NCI-H187 treated with DMSO at 0.1 percent for 48 hours (cell line): ENCODE results near the gene SLC2A4RG.

Source experiments
- DNase-seq: peaks from one replicate; lab custom pipeline; 2025; lab: John Stamatoyannopoulos, UW

The SLC2A4RG gene, protein sequence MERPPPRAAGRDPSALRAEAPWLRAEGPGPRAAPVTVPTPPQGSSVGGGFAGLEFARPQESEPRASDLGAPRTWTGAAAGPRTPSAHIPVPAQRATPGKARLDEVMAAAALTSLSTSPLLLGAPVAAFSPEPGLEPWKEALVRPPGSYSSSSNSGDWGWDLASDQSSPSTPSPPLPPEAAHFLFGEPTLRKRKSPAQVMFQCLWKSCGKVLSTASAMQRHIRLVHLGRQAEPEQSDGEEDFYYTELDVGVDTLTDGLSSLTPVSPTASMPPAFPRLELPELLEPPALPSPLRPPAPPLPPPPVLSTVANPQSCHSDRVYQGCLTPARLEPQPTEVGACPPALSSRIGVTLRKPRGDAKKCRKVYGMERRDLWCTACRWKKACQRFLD

DNA sequence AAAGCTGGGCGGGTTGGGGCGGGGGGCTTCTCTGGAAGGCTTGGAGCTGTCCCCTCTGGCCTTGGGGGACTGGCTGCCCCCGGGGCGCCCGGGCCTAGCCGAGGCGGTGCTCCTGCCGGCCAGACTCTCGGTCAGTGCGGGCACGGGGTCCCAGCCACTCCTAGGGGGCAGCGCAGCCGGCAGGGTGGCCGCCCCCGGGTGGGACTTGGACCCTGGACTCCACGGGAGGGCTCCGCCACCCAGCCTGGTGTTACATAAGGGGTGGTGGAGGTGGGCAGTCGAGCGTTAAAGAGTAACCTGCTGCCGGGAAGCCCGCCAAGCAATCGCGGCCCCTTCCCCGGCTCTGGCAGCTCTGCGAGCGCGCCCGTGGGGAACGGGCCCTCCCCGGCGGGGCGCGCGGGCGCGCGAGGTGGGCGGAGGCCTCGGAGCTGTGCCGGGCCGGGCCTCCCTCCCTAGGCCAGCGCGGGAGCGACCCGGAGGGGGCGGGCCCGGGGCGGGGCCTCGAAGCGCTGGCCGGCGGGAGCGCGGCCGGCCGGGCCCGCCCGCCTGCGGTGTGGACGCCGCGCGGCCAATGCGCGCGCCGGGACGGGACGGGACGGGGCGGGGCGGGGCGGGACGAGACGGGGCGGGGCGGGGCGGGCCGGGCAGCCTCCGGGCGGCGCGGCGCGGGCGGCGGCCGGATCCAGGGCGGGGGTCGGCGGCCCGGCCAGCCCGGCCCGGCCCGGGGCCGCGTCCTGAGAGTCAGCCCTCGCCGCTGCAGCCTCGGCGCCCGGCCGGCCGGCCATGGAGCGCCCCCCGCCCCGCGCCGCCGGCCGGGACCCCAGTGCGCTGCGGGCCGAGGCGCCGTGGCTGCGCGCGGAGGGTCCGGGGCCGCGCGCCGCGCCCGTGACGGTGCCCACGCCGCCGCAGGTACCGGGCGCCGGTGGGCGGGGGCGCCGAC lies at the start of gene SLC2A4RG:
TSS of gene SLC2A4RG (plus strand) at position 647 of the 940 bp plus-strand sequence. CDS start at position 784, 137 bp downstream.
- no peak for DNase-seq

GRCh38 chr20:63690003-63690897 lies 49.3 kb upstream of the SLC2A4RG start:
- no peak for DNase-seq

GRCh38 chr20:63690898-63691710 lies 48.5 kb upstream of the SLC2A4RG start:
- DNase-seq, result no peak

GRCh38 chr20:63691711-63692435 lies 47.7 kb upstream of the SLC2A4RG start:
- DNase-seq, result no peak

DNA sequence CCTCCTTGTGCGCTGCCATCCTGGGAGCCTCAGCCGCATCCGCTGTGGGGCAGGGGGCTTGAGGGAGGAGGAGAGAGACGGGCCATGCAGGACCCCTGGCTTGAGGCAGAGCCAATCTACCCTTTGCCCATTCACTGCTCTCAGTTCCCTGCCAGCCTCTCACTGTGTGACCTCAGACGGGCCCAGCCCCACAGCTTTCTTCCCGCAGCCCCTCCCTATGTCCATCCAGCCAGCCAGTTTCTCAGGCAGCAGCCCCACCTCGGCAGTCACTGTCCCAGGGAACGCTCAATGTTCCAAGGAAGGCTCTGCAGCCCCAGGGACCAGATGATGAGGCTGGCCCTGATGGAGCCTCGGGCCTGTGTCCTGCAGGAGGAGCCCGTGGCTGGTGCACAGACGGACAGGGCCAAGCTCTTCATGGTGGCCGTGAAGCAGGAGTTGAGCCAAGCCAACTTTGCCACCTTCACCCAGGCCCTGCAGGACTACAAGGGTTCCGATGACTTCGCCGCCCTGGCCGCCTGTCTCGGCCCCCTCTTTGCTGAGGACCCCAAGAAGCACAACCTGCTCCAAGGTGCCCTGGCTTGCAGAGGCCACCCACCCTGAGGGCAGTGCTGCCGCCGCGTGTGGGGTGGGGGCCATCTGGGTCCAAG lies 47.0 kb upstream of the SLC2A4RG start:
- DNase-seq, result no peak

GRCh38 chr20:63693083-63693732 lies 46.4 kb upstream of the SLC2A4RG start:
- no peak for DNase-seq

DNA sequence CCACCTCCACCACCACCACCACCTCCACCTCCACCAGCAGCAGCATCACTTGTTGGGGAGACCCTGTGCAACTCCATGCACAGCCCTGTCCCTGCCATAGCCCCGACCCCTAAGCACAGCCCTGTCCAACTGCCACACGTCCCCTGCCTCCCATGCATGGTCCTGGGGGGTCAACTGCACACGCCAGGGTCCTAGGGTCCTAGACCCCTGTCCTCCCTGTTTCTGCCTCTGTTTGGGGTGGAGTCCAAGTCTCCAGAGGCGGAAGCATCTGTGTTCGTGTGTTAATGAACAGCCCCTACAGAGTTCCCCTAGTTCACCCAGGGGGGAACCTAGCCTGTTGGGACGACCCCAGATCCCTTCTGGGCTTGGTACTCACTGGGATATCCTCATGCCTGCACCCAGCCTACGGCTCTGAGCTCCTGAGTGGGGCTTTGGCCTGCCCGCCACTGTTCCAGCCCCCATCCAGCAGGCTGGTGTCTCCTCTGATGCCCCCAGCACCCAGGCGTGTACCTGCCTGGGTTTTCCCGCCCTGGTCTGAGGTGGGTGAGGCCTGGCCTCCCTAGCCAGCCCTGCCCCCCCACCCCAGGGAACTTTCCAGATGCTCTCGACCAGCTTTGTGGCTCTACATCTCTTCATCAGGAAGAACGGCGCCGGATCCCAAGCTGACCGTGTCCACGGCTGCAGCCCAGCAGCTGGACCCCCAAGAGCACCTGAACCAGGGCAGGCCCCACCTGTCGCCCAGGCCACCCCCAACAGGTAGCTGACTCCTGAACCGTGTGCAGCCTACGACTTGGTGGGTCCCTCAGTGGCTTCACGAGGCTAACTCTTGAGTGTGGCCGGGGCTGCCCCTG lies 45.6 kb upstream of the SLC2A4RG start:
- no peak for DNase-seq

GRCh38 chr20:63694584-63695423 lies 44.8 kb upstream of the SLC2A4RG start:
- no peak for DNase-seq

DNA sequence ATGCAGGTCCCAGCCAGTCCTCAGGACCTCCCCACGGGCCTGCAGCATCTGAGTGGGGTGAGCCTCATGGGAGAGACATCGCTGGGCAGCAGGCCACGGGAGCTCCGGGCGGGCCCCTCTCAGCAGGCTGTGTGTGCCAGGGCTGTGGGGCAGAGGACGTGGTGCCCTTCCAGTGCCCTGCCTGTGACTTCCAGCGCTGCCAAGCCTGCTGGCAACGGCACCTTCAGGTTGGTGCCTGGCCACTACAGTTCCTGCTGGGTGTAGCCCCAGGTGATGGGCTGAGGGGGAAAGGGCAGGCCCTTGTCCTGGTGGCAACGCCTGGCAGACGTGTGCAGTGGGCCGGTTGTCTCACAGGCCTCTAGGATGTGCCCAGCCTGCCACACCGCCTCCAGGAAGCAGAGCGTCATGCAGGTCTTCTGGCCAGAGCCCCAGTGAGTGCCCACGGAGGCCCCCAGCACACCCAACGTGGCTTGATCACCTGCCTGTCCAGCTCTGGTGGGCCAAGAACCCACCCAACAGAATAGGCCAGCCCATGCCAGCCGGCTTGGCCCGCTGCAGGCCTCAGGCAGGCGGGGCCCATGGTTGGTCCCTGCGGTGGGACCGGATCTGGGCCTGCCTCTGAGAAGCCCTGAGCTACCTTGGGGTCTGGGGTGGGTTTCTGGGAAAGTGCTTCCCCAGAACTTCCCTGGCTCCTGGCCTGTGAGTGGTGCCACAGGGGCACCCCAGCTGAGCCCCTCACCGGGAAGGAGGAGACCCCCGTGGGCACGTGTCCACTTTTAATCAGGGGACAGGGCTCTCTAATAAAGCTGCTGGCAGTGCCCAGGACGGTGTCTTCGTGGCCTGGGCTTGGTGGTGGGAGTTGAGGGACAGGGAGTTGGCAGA lies 43.9 kb upstream of the SLC2A4RG start:
- no peak for DNase-seq

DNA sequence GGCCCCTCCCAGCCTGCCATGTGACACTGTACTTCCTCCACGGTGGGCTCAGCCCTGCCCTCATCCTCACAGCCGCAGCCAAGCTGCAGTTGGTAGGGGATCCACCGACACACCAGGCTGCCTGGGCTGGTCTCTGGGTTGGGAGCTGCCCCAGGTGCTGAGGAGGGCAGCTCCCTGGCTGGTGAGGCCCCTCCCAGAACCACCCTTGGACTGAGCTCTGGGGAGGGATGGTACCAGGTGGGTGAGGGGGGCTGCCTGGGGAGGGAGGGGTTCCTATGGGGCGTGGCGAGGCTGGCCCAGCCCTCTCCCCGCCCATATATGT lies 43.3 kb upstream of the SLC2A4RG start:
- no peak for DNase-seq

GRCh38 chr20:63696628-63697356 lies 42.8 kb upstream of the SLC2A4RG start, which contains the start of gene TNFRSF6B:
Gene TNFRSF6B (plus strand): TSS chr20:63696652. CDS start chr20:63696768, 116 bp downstream.
- DNase-seq, result no peak

- DNase-seq, result no peak
These were observed 42.2 kb upstream of the SLC2A4RG start for GRCh38 chr20:63697357-63697867.

DNA sequence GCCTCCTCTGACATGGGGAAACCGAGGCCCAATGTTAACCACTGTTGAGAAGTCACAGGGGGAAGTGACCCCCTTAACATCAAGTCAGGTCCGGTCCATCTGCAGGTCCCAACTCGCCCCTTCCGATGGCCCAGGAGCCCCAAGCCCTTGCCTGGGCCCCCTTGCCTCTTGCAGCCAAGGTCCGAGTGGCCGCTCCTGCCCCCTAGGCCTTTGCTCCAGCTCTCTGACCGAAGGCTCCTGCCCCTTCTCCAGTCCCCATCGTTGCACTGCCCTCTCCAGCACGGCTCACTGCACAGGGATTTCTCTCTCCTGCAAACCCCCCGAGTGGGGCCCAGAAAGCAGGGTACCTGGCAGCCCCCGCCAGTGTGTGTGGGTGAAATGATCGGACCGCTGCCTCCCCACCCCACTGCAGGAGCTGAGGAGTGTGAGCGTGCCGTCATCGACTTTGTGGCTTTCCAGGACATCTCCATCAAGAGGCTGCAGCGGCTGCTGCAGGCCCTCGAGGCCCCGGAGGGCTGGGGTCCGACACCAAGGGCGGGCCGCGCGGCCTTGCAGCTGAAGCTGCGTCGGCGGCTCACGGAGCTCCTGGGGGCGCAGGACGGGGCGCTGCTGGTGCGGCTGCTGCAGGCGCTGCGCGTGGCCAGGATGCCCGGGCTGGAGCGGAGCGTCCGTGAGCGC lies 41.6 kb upstream of the SLC2A4RG start:
- no peak for DNase-seq

- no peak for DNase-seq
These were observed 40.7 kb upstream of the SLC2A4RG start for GRCh38 chr20:63698739-63699465.
